GDM1 (cell line): ENCODE data around the gene IL22RA2.
A peak's percentile ranks its signal among the peaks of the same experiment; 100 is the strongest.
"Not testable (repeated sequence)": the region's sequence is repeated elsewhere in the genome, so short reads cannot be mapped to it uniquely, and the experiment has no call there.

ENCODE experiments used
- DNase-seq: peaks from one replicate; lab custom pipeline; 2025; lab: John Stamatoyannopoulos, UW

IL22RA2 gene

GRCh38 chr6:137173501-137173900 is at the start of gene IL22RA2:
TSS of gene IL22RA2 (minus strand) at chr6:137173644. CDS start at chr6:137161749, 11,895 bp downstream.
- DNase-seq = no peak

GRCh38 chr6:137222381-137222780 is 48.9 kb upstream of the IL22RA2 start:
- peak; percentile 76 for DNase-seq

GRCh38 chr6:137219664-137220252 is 46.3 kb upstream of the IL22RA2 start:
- no peak for DNase-seq

GRCh38 chr6:137218917-137219663 is 45.6 kb upstream of the IL22RA2 start, which contains the start of gene IFNGR1:
TSS of gene IFNGR1 (minus strand) at chr6:137219385. CDS start at chr6:137219327, 58 bp downstream.
- DNase-seq = peak; percentile 90

GRCh38 chr6:137218473-137218916 is 45.1 kb upstream of the IL22RA2 start:
- DNase-seq = no peak

GRCh38 chr6:137217801-137218472 is 44.5 kb upstream of the IL22RA2 start:
- DNase-seq = peak; percentile 29

GRCh38 chr6:137216875-137217553 is 43.6 kb upstream of the IL22RA2 start:
- no peak for DNase-seq

- no peak for DNase-seq
Observed at GRCh38 chr6:137216106-137216505, 42.7 kb upstream of the IL22RA2 start.

- not testable (repeated sequence) for DNase-seq
Observed at GRCh38 chr6:137215630-137216029, 42.2 kb upstream of the IL22RA2 start.

- DNase-seq = no peak
Observed at GRCh38 chr6:137214931-137215330, 41.5 kb upstream of the IL22RA2 start.

- DNase-seq = no peak
Observed at GRCh38 chr6:137213813-137214212, 40.4 kb upstream of the IL22RA2 start.

GRCh38 chr6:137213331-137213740 is 39.9 kb upstream of the IL22RA2 start:
- DNase-seq = no peak

GRCh38 chr6:137211910-137212309 is 38.5 kb upstream of the IL22RA2 start:
- no peak for DNase-seq

- no peak for DNase-seq
Observed at GRCh38 chr6:137210903-137211302, 37.5 kb upstream of the IL22RA2 start.

- DNase-seq = no peak
Observed at GRCh38 chr6:137208279-137208678, 34.8 kb upstream of the IL22RA2 start.

- not testable (repeated sequence) for DNase-seq
Observed at GRCh38 chr6:137207457-137207856, 34.0 kb upstream of the IL22RA2 start.

GRCh38 chr6:137206577-137206976 is 33.1 kb upstream of the IL22RA2 start:
- no peak for DNase-seq

- DNase-seq = no peak
Observed at GRCh38 chr6:137203256-137203655, 29.8 kb upstream of the IL22RA2 start.

- DNase-seq = no peak
Observed at GRCh38 chr6:137202078-137202477, 28.6 kb upstream of the IL22RA2 start.

- no peak for DNase-seq
Observed at GRCh38 chr6:137201006-137201405, 27.6 kb upstream of the IL22RA2 start.

- no peak for DNase-seq
Observed at GRCh38 chr6:137200288-137200687, 26.8 kb upstream of the IL22RA2 start.
